Measurements from ENCODE around the gene CRACDL. TPM values are rescaled to one million over a fixed set of nuclear protein-coding genes. Genes with fewer than 3 reads are reported as not detected.

The CRACDL gene
- total RNA-seq, 1 experiment from 2014 or later: not detected

GRCh38 chr2:98857001-98857400, 79.0 kb downstream of the CRACDL start:
- Histone ChIP-seq H3K9me3 (ENCODE audit: low read length) (0 out of 2 replicates have a peak, but pooled peaks cover 9% of the 10 kb centered on the region), H3K36me3 (ENCODE audit: low read depth, low read length) (no peaks in the 10 kb centered on the region; the same call in 1 of the 2 replicates), H3K27me3 (ENCODE audit: low read length) (no peaks in the 10 kb centered on the region), H2AFZ (ENCODE audit: low read length) (no peak overlapping the region), H3K79me2 (ENCODE audit: low read length) (no peaks in the 10 kb centered on the region), H3K4me1 (ENCODE audit: insufficient read depth, low read length) (no peaks in the 10 kb centered on the region), H3K9me2 (replicated peaks; ENCODE audit: low read length) (no peaks in the 10 kb centered on the region), H3K9ac (ENCODE audit: low read length) (no peak overlapping the region), H4K20me1 (ENCODE audit: low read length) (no peaks in the 10 kb centered on the region), H3K4me2 (ENCODE audit: low read length) (no peak overlapping the region), H3K27ac (ENCODE audit: low read length) (no peak overlapping the region), H3F3A (ENCODE audit: low read length, unreplicated experiment) (no peaks in the 10 kb centered on the region), H3K4me3 (ENCODE audit: low read length) (no peak overlapping the region)
- POLR2A ChIA-PET (ENCODE audit: unreplicated experiment): no interaction called here
- no TSS peak for BruUV-seq (replicated peaks)
- intact Hi-C loops (cut with micrococcal nuclease): no loop called here
- DNase-seq: no peak
- CTCF ChIA-PET: no interaction called here
- no peak for ATAC-seq
- TF ChIP-seq CTCF (conservative IDR thresholded peaks at IDR 0.05; ENCODE audit: low read depth, low read length): no peak
- no peak for TF ChIP-seq EZH2 (IDR thresholded peaks at IDR 0.05; ENCODE audit: low read length, unreplicated experiment)
- no peak for TF ChIP-seq EZH2phosphoT487 (IDR thresholded peaks at IDR 0.05; ENCODE audit: borderline replicate concordance, low read length)

GRCh38 chr2:98854682-98855081, 81.3 kb downstream of the CRACDL start:
- no peak overlapping the region for H3K4me2 ChIP-seq (ENCODE audit: low read length)
- H3K9me3 ChIP-seq (ENCODE audit: low read length): 0 out of 2 replicates have a peak, but pooled peaks cover 9% of the 10 kb centered on the region
- no peaks in the 10 kb centered on the region for H3K79me2 ChIP-seq (ENCODE audit: low read length)
- BruUV-seq (replicated peaks): no TSS peak
- no peaks in the 10 kb centered on the region for H3F3A ChIP-seq (ENCODE audit: low read length, unreplicated experiment)
- no peaks in the 10 kb centered on the region for H4K20me1 ChIP-seq (ENCODE audit: low read length)
- no peak overlapping the region for H2AFZ ChIP-seq (ENCODE audit: low read length)
- intact Hi-C loops (cut with micrococcal nuclease): no loop called here
- H3K9me2 ChIP-seq (replicated peaks; ENCODE audit: low read length): no peaks in the 10 kb centered on the region
- no peaks in the 10 kb centered on the region for H3K4me1 ChIP-seq (ENCODE audit: insufficient read depth, low read length)
- no peaks in the 10 kb centered on the region; the same call in 1 of the 2 replicates for H3K36me3 ChIP-seq (ENCODE audit: low read depth, low read length)
- TF ChIP-seq CTCF (conservative IDR thresholded peaks at IDR 0.05; ENCODE audit: low read depth, low read length) (no peak), EZH2phosphoT487 (IDR thresholded peaks at IDR 0.05; ENCODE audit: borderline replicate concordance, low read length) (no peak), EZH2 (IDR thresholded peaks at IDR 0.05; ENCODE audit: low read length, unreplicated experiment) (no peak)
- no peak overlapping the region for H3K9ac ChIP-seq (ENCODE audit: low read length)
- DNase-seq (no peak), ATAC-seq (no peak)
- POLR2A ChIA-PET (ENCODE audit: unreplicated experiment): no interaction called here
- CTCF ChIA-PET: no interaction called here
- H3K27me3 ChIP-seq (ENCODE audit: low read length): no peaks in the 10 kb centered on the region
- H3K27ac ChIP-seq (ENCODE audit: low read length): no peak overlapping the region
- H3K4me3 ChIP-seq (ENCODE audit: low read length): no peak overlapping the region

GRCh38 chr2:98852932-98853331, 83.1 kb downstream of the CRACDL start:
- Histone ChIP-seq H3K4me1 (ENCODE audit: insufficient read depth, low read length) (no peaks in the 10 kb centered on the region), H3K79me2 (ENCODE audit: low read length) (no peaks in the 10 kb centered on the region), H4K20me1 (ENCODE audit: low read length) (no peaks in the 10 kb centered on the region), H3K27me3 (ENCODE audit: low read length) (no peaks in the 10 kb centered on the region), H3K4me3 (ENCODE audit: low read length) (no peak overlapping the region), H3K9ac (ENCODE audit: low read length) (no peak overlapping the region), H3K9me3 (ENCODE audit: low read length) (no peaks in the 10 kb centered on the region), H3K36me3 (ENCODE audit: low read depth, low read length) (no peaks in the 10 kb centered on the region), H3K4me2 (ENCODE audit: low read length) (no peak overlapping the region), H2AFZ (ENCODE audit: low read length) (no peak overlapping the region), H3F3A (ENCODE audit: low read length, unreplicated experiment) (no peaks in the 10 kb centered on the region), H3K9me2 (replicated peaks; ENCODE audit: low read length) (no peaks in the 10 kb centered on the region), H3K27ac (ENCODE audit: low read length) (no peak overlapping the region)
- intact Hi-C loops (cut with micrococcal nuclease): no loop called here
- ATAC-seq (no peak), DNase-seq (no peak)
- TF ChIP-seq EZH2 (IDR thresholded peaks at IDR 0.05; ENCODE audit: low read length, unreplicated experiment): no peak
- TF ChIP-seq EZH2phosphoT487 (IDR thresholded peaks at IDR 0.05; ENCODE audit: borderline replicate concordance, low read length): no peak
- no peak for TF ChIP-seq CTCF (conservative IDR thresholded peaks at IDR 0.05; ENCODE audit: low read depth, low read length)
- BruUV-seq (replicated peaks): no TSS peak
- POLR2A ChIA-PET (ENCODE audit: unreplicated experiment): no interaction called here
- CTCF ChIA-PET: no interaction called here

All from PC-3 (cell line).